Measurements from ENCODE around the gene PARP12. TPM values are rescaled to one million over a fixed set of nuclear protein-coding genes. Genes with fewer than 3 reads are reported as not detected.

Gene PARP12
- total and polyA plus RNA-seq, 9 of the 15 experiments (the other 6 are each of a cell fraction or from before 2014, with no cell fraction given): 4.6 to 40.4 (median 23.5) TPM

DNA sequence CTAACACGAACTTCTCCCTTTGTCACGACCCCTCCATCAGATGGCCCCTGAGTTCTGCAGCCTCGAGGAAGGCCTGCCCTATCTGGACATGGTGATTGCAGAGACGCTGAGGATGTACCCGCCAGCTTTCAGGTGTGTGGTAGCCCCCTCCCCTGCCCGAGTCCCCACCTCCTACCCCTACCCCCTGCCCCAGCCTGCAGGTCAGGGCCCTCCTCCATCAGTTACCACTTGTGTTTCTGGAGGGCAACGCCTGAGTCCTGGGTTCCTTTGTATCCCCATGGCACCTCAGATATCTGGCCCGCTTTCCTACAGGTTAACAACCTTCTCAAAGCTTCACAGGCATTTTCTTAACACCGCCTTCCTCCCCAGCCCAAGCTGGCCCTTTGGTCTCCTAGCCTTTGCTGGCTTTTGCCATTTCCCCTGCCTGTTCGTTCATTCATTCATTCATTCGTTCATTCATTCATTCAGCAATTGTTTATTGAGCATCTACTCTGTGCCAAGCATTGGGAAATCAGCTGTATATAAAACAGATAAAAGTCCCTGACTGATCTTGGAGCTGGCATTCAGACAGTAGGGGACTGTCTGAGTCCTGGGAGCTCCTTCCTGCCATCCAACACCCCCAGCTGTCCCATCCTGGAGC lies 55.6 kb downstream of the PARP12 start (continued):
- TF ChIP-seq, protein P1, sequence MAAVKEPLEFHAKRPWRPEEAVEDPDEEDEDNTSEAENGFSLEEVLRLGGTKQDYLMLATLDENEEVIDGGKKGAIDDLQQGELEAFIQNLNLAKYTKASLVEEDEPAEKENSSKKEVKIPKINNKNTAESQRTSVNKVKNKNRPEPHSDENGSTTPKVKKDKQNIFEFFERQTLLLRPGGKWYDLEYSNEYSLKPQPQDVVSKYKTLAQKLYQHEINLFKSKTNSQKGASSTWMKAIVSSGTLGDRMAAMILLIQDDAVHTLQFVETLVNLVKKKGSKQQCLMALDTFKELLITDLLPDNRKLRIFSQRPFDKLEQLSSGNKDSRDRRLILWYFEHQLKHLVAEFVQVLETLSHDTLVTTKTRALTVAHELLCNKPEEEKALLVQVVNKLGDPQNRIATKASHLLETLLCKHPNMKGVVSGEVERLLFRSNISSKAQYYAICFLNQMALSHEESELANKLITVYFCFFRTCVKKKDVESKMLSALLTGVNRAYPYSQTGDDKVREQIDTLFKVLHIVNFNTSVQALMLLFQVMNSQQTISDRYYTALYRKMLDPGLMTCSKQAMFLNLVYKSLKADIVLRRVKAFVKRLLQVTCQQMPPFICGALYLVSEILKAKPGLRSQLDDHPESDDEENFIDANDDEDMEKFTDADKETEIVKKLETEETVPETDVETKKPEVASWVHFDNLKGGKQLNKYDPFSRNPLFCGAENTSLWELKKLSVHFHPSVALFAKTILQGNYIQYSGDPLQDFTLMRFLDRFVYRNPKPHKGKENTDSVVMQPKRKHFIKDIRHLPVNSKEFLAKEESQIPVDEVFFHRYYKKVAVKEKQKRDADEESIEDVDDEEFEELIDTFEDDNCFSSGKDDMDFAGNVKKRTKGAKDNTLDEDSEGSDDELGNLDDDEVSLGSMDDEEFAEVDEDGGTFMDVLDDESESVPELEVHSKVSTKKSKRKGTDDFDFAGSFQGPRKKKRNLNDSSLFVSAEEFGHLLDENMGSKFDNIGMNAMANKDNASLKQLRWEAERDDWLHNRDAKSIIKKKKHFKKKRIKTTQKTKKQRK (IDR thresholded peaks at IDR 0.05; ENCODE audit: borderline replicate concordance, low read depth, low read length): no peak
- TF ChIP-seq PHF20 (IDR thresholded peaks at IDR 0.05; ENCODE audit: partially characterized antibody): no peak

DNA sequence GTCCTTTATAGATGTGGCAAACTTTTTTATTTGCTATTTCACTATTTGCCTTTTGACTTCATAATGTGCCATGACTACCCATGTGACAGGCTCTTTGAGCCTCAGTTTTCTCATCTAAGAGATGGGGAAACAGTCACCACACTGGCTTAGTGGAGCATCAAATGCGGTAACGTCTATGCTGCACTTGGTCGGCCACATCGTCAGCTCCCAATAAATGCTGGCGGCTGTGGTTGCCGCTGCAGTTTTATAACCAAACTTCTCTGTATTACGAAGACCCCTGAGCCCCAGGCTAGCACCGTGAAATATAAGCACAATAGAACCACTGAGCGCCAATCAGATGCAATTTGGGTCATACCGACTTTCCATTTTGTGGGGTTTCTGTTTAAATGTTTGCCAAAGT lies 56.2 kb downstream of the PARP12 start:
- in situ Hi-C loops (cut with MboI): no loop called here
- POLR2A ChIA-PET: interaction anchor here (0.6 to 1.7 kb wide), 9 partner anchors 12 to 1926 kb away, joined by 3 to 13 read pairs (median 4); no protein-coding TSS in a partner anchor

More for the DNA sequence above, 56.2 kb downstream of the PARP12 start:
- peaks cover 10 to 11% of the 10 kb centered on the region in 2 experiments; a peak in 4 of 5 replicates for H3K4me1 ChIP-seq (replicated peaks in 1 of 2; ENCODE audit: control insufficient read depth in 2 of 2, insufficient read depth in 2 of 2, low read length in 2 of 2)
- 0 out of 2 replicates have a peak, but pooled peaks cover 5% of the 10 kb centered on the region for H4K20me1 ChIP-seq (replicated peaks; ENCODE audit: control insufficient read depth, insufficient read depth, low read length)
- ATAC-seq: no peak
- H3K27me3 ChIP-seq (ENCODE audit: control insufficient read depth in 2 of 2, insufficient read depth in 2 of 2, low read length in 2 of 2): peaks cover 6 to 22% of the 10 kb centered on the region in 2 experiments; a peak in 3 of 5 replicates
- 67% methylated on average over 10 of the region's 10 CpGs for WGBS (ENCODE audit: insufficient coverage, low coverage, missing lambda C conversion rate)
- no TSS peak for BruUV-seq (replicated peaks)
- no peak overlapping the region for H2AFZ ChIP-seq (ENCODE audit: low read depth, low read length)
- TF ChIP-seq, protein P2, sequence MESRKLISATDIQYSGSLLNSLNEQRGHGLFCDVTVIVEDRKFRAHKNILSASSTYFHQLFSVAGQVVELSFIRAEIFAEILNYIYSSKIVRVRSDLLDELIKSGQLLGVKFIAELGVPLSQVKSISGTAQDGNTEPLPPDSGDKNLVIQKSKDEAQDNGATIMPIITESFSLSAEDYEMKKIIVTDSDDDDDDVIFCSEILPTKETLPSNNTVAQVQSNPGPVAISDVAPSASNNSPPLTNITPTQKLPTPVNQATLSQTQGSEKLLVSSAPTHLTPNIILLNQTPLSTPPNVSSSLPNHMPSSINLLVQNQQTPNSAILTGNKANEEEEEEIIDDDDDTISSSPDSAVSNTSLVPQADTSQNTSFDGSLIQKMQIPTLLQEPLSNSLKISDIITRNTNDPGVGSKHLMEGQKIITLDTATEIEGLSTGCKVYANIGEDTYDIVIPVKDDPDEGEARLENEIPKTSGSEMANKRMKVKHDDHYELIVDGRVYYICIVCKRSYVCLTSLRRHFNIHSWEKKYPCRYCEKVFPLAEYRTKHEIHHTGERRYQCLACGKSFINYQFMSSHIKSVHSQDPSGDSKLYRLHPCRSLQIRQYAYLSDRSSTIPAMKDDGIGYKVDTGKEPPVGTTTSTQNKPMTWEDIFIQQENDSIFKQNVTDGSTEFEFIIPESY (CRISPR knock-in tag; IDR thresholded peaks at IDR 0.05): 0 out of 2 replicates have a peak, but pooled peaks have one; percentile 28
- TF ChIP-seq ZKSCAN1 (IDR thresholded peaks at IDR 0.05; ENCODE audit: low read depth, low read length): no peak
- TF ChIP-seq, protein P3, sequence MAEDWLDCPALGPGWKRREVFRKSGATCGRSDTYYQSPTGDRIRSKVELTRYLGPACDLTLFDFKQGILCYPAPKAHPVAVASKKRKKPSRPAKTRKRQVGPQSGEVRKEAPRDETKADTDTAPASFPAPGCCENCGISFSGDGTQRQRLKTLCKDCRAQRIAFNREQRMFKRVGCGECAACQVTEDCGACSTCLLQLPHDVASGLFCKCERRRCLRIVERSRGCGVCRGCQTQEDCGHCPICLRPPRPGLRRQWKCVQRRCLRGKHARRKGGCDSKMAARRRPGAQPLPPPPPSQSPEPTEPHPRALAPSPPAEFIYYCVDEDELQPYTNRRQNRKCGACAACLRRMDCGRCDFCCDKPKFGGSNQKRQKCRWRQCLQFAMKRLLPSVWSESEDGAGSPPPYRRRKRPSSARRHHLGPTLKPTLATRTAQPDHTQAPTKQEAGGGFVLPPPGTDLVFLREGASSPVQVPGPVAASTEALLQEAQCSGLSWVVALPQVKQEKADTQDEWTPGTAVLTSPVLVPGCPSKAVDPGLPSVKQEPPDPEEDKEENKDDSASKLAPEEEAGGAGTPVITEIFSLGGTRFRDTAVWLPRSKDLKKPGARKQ (CRISPR knock-in tag; IDR thresholded peaks at IDR 0.05): 0 out of 2 replicates have a peak, but pooled peaks have one; percentile 70
- H3K9me1 ChIP-seq (ENCODE audit: control insufficient read depth, insufficient read depth, low read length): no peaks in the 10 kb centered on the region
- no peak overlapping the region for H3K9ac ChIP-seq (ENCODE audit: insufficient read depth in 1 of 2, low read depth in 2 of 2, low read length in 2 of 2)
- H3K36me3 ChIP-seq (ENCODE audit: control insufficient read depth, insufficient read depth, low read length): no peaks in the 10 kb centered on the region
- CTCF ChIA-PET (ENCODE audit: low intra/inter-chr PET ratio): interaction anchor here (1.0 to 2.0 kb wide), 3 partner anchors 361 to 405 kb away, joined by 3 to 7 read pairs (median 5); no protein-coding TSS in a partner anchor
- H3K9me3 ChIP-seq (replicated peaks; ENCODE audit: control insufficient read depth, insufficient read depth, low read depth, low read length): no peaks in the 10 kb centered on the region
- no peak overlapping the region for H3K4me2 ChIP-seq (ENCODE audit: insufficient read depth, low read length)
- H3K27ac ChIP-seq (ENCODE audit: extremely low read depth, low read depth, low read length): no peak overlapping the region
- intact Hi-C loops (cut with micrococcal nuclease): loop anchor here (1.0 to 5.0 kb wide), 2 partner anchors 320 to 646 kb away; no protein-coding TSS in a partner anchor
- FAIRE-seq: no peak
- DNase-seq (ENCODE audit: extremely low read depth in 1 of 4, low spot score in 3 of 4): no peak
- no peaks in the 10 kb centered on the region for H3K79me2 ChIP-seq (ENCODE audit: control insufficient read depth, insufficient read depth, low read length)
- no peak overlapping the region for H3K4me3 ChIP-seq

Data from K562 (cell line).